Fibroblast of mammary gland (primary cell): Measurements from ENCODE around the gene ZNF385D.
"Not testable (repeated sequence)": the region's sequence is repeated elsewhere in the genome, so short reads cannot be mapped to it uniquely, and the experiment has no call there.

ENCODE experiments used
- DNase-seq: peaks from one replicate; pipeline ENCODE4 v3.0.0-alpha.2; 2010; ENCODE audit warnings: low read depth
- H3K4me3 ChIP-seq: 2 replicates; pipeline ENCODE4 v1.5.1; 2011; ENCODE audit warnings: low read depth, mild to moderate bottlenecking, low read length, moderate library complexity; ENCODE audit not compliant: control insufficient read depth
- CTCF ChIP-seq: conservative IDR thresholded peaks from 2 replicates; pipeline ENCODE4 v1.5.1; 2011; ENCODE audit warnings: low read depth, low read length, inconsistent platforms; ENCODE audit not compliant: control insufficient read depth, insufficient read depth

The ZNF385D gene

DNA sequence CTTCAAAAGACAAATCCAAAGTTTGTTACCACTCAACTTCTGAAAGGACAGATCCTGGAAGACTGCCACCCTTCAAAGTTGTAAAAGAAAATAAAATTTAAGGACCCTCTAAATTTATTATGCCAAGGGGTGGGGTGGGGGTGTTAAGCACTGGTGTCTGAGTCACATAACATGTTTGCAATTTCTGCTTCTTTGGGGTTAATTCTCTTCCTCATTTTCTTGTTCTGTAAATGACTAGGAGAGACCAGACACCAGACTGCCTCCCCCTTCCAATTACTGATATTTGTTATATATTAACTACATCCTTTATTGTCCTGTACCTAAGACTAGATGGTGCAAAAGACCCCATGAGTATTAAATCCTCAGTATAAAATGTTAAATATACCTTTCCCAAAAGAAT, 242.8 kb downstream of the ZNF385D start:
- no peak for DNase-seq
- no peak for TF ChIP-seq CTCF
- no peak overlapping the region for H3K4me3 ChIP-seq

- no peak for TF ChIP-seq CTCF
- DNase-seq = peak; percentile 36
- no peak overlapping the region for H3K4me3 ChIP-seq
These were observed 245.1 kb downstream of the ZNF385D start for GRCh38 chr3:21505711-21506460.

GRCh38 chr3:21502656-21503055, 248.4 kb downstream of the ZNF385D start:
- H3K4me3 ChIP-seq = no peak overlapping the region
- DNase-seq = no peak
- no peak for TF ChIP-seq CTCF

DNA sequence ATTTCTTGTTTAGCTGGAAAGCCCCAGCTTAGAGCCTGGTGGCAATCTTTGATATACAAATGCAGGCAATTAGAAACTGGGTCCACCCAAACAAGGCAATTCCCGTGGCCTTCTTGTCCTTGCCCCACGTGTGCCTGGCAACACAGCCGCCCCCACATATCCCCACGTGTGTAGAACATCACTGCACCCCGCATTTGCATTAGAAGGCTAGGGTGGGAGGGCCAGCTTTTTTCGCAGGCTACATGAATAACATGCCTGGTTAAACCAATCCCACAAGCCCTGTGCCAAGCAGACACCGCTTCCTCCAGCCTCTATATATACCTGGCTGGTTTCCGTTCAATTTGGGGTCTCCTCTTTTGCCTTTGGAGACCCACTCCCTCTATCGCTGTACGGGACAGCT, 250.2 kb downstream of the ZNF385D start:
- no peak for TF ChIP-seq CTCF
- H3K4me3 ChIP-seq = no peak overlapping the region
- no peak for DNase-seq

DNA sequence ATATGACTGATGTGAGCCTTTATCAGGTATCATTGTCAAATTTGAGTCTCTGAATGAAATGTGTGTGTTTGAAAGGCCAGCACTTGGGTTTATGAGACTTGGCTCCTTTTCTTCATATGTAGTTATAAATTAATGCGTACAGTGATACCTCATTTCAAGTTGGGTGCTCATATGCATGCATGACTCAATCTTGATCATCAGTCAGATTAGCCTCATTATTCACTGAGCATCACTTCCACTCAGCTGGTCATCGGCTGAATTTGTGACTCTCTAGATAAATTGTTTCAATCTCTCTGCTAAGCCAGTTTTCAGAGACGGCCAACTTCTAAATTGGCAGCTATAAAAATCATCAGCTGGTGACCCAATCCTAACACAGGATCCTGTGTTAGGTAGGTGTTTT, 260.3 kb downstream of the ZNF385D start:
- H3K4me3 ChIP-seq, DNase-seq: not testable (repeated sequence)

DNA sequence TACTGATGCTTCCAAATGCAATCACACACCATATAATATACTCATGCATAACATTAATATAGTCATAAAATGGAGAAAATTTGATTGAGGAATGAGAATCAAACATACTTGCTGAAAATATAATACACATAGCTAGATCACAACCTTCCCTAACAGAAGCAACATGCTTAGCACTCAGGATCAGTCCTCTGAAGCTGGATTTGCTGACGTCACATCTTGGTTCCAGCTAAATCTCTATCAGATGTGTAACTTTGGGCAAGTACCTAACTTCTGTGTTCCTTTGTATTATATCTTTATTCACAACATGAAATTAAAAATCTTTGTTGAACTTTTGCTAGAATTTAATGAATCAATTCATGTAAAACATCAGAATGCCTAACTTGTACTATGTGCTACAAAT, 263.5 kb downstream of the ZNF385D start:
- TF ChIP-seq CTCF = no peak

DNA sequence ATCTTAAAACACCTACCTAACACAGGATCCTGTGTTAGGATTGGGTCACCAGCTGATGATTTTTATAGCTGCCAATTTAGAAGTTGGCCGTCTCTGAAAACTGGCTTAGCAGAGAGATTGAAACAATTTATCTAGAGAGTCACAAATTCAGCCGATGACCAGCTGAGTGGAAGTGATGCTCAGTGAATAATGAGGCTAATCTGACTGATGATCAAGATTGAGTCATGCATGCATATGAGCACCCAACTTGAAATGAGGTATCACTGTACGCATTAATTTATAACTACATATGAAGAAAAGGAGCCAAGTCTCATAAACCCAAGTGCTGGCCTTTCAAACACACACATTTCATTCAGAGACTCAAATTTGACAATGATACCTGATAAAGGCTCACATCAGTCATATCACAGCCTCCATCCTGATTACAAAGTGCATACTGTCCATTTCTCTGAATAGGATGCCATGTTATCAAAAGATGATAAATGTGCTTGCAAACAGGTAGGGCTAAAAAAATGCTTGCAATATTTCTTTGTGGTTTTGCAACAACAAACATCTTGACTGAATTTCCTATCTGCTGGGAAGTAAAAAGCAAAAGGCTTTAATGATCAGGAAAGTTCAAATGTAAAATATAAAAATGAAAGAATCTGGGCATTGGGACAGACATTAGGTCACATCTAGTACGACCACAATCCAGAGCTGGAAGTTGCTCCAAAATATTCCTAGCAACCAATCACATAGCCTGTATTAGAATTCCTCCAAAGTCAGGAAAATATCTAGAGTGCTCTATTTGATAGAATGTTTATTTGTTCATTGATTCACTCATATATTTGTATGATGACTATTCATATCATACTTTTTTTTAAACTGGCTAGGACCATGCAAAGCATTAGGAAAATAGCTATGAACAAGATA, 264.7 kb downstream of the ZNF385D start:
- DNase-seq = peak; percentile 36
- H3K4me3 ChIP-seq = not testable (repeated sequence)

More for the DNA sequence above, 263.5 kb downstream of the ZNF385D start:
- no peak overlapping the region for H3K4me3 ChIP-seq
- DNase-seq = no peak
